HepG2 (cell line): ENCODE measurements around the gene ZNF500. TPM values are rescaled to one million over a fixed set of nuclear protein-coding genes. Genes with fewer than 3 reads are reported as not detected.

ENCODE experiments used
- ATAC-seq: fragments of 200-7000 bp; cut with Tn5 transposase; 3 replicates; pipeline ENCODE4 v1.9.1; 2020; ENCODE audit warnings: mild to moderate bottlenecking, moderate library complexity
- BruUV-seq: library from RNA; stranded (reverse); fragments of 400-500 nt; replicated peaks from 2 replicates; lab custom pipeline; 2021; lab: Mats Ljungman, UMichigan
- CTCF ChIA-PET: fragments of 300-600 bp; formaldehyde crosslinking; extraction: SDS; loops from one replicate; lab custom pipeline; 2021; ENCODE audit warnings: low total read pairs, inconsistent platforms, low intra/inter-chr PET ratio; lab: Yijun Ruan, JAX
- POLR2A ChIA-PET: fragments of 350-600 bp; sonication (Branson Sonifier 250); formaldehyde crosslinking; loops from one replicate; lab custom pipeline; 2020; ENCODE audit warnings: antibody characterized with exemption, inconsistent platforms; lab: Yijun Ruan, JAX
- DNase-seq: peaks from one replicate; pipeline ENCODE4 v3.0.0-alpha.2; 2015; ENCODE audit warnings: low spot score
- FAIRE-seq: peaks from 3 replicates; lab custom pipeline; 2011; peaks lifted over from hg19 to GRCh38; lab: Jason Lieb, UNC
- H2AFZ ChIP-seq: one replicate; pipeline ENCODE4 v1.6.1; 2011; ENCODE audit warnings: low read length, inconsistent platforms
- H3K27ac ChIP-seq: fragments of 300-600 bp; 3 replicates; pipeline ENCODE4 v1.8.0; 2011; ENCODE audit warnings: mixed run types, mild to moderate bottlenecking, mixed read lengths, low read length, inconsistent platforms; ENCODE audit not compliant: insufficient read depth; ENCODE audit errors: extremely low read length
- H3K27me3 ChIP-seq, 2 experiments: fragments of 200-600 bp in 1 of 2; 2 replicates in 1 of 2; 3 replicates in 1 of 2; pipeline versions ENCODE4 v1.6.0 to v1.8.0; 2011; ENCODE audit warnings: low read length in 2 of 2, mild to moderate bottlenecking in 2 of 2, moderate library complexity in 2 of 2, inconsistent platforms in 1 of 2; ENCODE audit not compliant: insufficient read depth in 2 of 2, control insufficient read depth in 1 of 2
- H3K36me3 ChIP-seq, 2 experiments: fragments of 200-600 bp in 1 of 2; replicated peaks in 1 of 2; 2 replicates in 1 of 2; 3 replicates in 1 of 2; pipeline versions ENCODE4 v1.5.1 to v1.8.0; 2011; ENCODE audit warnings: low read length in 2 of 2, inconsistent platforms in 1 of 2; ENCODE audit not compliant: insufficient read depth in 2 of 2, control insufficient read depth in 1 of 2
- H3K4me1 ChIP-seq: 2 replicates; pipeline ENCODE4 v1.5.1; 2012; ENCODE audit warnings: low read length, inconsistent platforms; ENCODE audit not compliant: insufficient read depth
- H3K4me2 ChIP-seq: 2 replicates; pipeline ENCODE4 v1.6.0; 2011; ENCODE audit warnings: low read depth, low read length, inconsistent platforms
- H3K4me3 ChIP-seq, 3 experiments: fragments of 200-600 bp in 1 of 3; sonication (generic), shearing (Covaris generic) in 1 of 3; replicated peaks in 1 of 3; 2 replicates each; pipeline ENCODE4 v1.5.1; 2011 to 2016; ENCODE audit warnings: low read length in 3 of 3, inconsistent platforms in 2 of 3, low read depth in 2 of 3, mild to moderate bottlenecking in 2 of 3, control low read depth in 1 of 3, mixed read lengths in 1 of 3; ENCODE audit not compliant: insufficient read depth in 1 of 3
- H3K79me2 ChIP-seq: one replicate; pipeline ENCODE4 v1.6.1; 2011; ENCODE audit warnings: low read length, inconsistent platforms; ENCODE audit not compliant: insufficient read depth
- H3K9ac ChIP-seq: 2 replicates; pipeline ENCODE4 v1.6.0; 2011; ENCODE audit warnings: mild to moderate bottlenecking, low read depth, low read length, inconsistent platforms; ENCODE audit not compliant: insufficient read depth
- H3K9me3 ChIP-seq: 2 replicates; pipeline ENCODE4 v1.5.1; 2012; ENCODE audit warnings: mild to moderate bottlenecking, low read length
- H4K20me1 ChIP-seq: 2 replicates; pipeline ENCODE4 v1.6.0; 2011; ENCODE audit warnings: inconsistent platforms, mild to moderate bottlenecking, low read length, moderate library complexity; ENCODE audit not compliant: insufficient read depth
- ELF4 ChIP-seq: sonication (generic); formaldehyde crosslinking; IDR thresholded peaks from 2 replicates; pipeline ENCODE4 v1.5.0; 2020; ENCODE audit warnings: missing genetic modification reagents, mild to moderate bottlenecking, moderate library complexity, borderline replicate concordance
- PHF20 ChIP-seq: sonication (generic); formaldehyde crosslinking; IDR thresholded peaks from 2 replicates; pipeline ENCODE4 v1.5.0; 2020; ENCODE audit warnings: mild to moderate bottlenecking, missing genetic modification reagents
- POLR2AphosphoS5 ChIP-seq: IDR thresholded peaks from 2 replicates; pipeline ENCODE4 v1.6.1; 2012; ENCODE audit warnings: low read depth, low read length
- PRDM10 ChIP-seq: sonication (generic); formaldehyde crosslinking; IDR thresholded peaks from 2 replicates; pipeline ENCODE4 v1.4.0; 2020; ENCODE audit warnings: low read depth, missing genetic modification reagents
- SMAD3 ChIP-seq: sonication (generic); formaldehyde crosslinking; IDR thresholded peaks from 2 replicates; pipeline ENCODE4 v1.4.0; 2020; ENCODE audit warnings: missing genetic modification reagents
- ZNF367 ChIP-seq: sonication (generic); formaldehyde crosslinking; IDR thresholded peaks from 2 replicates; pipeline ENCODE4 v1.4.0; 2020; ENCODE audit warnings: missing genetic modification reagents, borderline replicate concordance
- ZNF383 ChIP-seq: sonication (generic); formaldehyde crosslinking; IDR thresholded peaks from 2 replicates; pipeline ENCODE4 v1.4.0; 2020; ENCODE audit warnings: missing genetic modification reagents, mild to moderate bottlenecking, borderline replicate concordance
- ZNF816 ChIP-seq: sonication (generic); formaldehyde crosslinking; IDR thresholded peaks from 2 replicates; pipeline ENCODE4 v1.8.0; 2022; ENCODE audit warnings: missing genetic modification reagents, mild to moderate bottlenecking, borderline replicate concordance
- ZSCAN30 ChIP-seq: sonication (generic); formaldehyde crosslinking; IDR thresholded peaks from 2 replicates; pipeline ENCODE4 v1.5.0; 2020; ENCODE audit warnings: mild to moderate bottlenecking, missing genetic modification reagents
- WGBS: methylation state at CpG from one replicate; pipeline ENCODE4 v1.1.6; 2017; ENCODE audit warnings: low lambda C conversion rate; 5-methylcytosine and 5-hydroxymethylcytosine counted together
- in situ Hi-C: cut with HindIII; loops from 2 replicates; pipeline ENCODE4 v1.10.0; 2017; ENCODE audit warnings: low pct_unique_long_range_greater_than_20kb; ENCODE audit not compliant: extremely low pct_ligation_motif_present
- intact Hi-C: fragments of 100-400 bp; cut with micrococcal nuclease; formaldehyde crosslinking; loops from one replicate; pipeline ENCODE4 v1.10.0; 2022; ENCODE audit not compliant: unreplicated experiment
- polyA plus RNA-seq, 8 experiments: library from polyadenylated mRNA; depleted of rRNA in 3 of 8; stranded (reverse) in 7 of 8; unstranded in 1 of 8; fragments of >200 nt; fragmentation: Illumina TruSeq in 4 of 8; extraction: Trizol in 4 of 8; gene quantifications; 2 replicates each; pipeline versions ENCODE4 v1.2.1 to v1.2.3, GENCODE V29; 2011 to 2016; ENCODE audit warnings: low read depth in 4 of 8, missing spikeins in 1 of 8, mixed read lengths in 1 of 8; ENCODE audit not compliant: insufficient read depth in 1 of 8
- total RNA-seq, 5 experiments: library from RNA; depleted of rRNA; stranded (reverse); fragments of >200 nt; fragmentation: Illumina TruSeq; extraction: Trizol; gene quantifications; 2 replicates each; pipeline ENCODE4 v1.2.3, GENCODE V29; 2016; ENCODE audit warnings: low read depth in 1 of 5

The ZNF500 gene
- total and polyA plus RNA-seq, 2 of the 13 experiments (the other 11 are each of a cell fraction or from before 2014, with no cell fraction given), result 6.1 to 12.2 TPM

DNA sequence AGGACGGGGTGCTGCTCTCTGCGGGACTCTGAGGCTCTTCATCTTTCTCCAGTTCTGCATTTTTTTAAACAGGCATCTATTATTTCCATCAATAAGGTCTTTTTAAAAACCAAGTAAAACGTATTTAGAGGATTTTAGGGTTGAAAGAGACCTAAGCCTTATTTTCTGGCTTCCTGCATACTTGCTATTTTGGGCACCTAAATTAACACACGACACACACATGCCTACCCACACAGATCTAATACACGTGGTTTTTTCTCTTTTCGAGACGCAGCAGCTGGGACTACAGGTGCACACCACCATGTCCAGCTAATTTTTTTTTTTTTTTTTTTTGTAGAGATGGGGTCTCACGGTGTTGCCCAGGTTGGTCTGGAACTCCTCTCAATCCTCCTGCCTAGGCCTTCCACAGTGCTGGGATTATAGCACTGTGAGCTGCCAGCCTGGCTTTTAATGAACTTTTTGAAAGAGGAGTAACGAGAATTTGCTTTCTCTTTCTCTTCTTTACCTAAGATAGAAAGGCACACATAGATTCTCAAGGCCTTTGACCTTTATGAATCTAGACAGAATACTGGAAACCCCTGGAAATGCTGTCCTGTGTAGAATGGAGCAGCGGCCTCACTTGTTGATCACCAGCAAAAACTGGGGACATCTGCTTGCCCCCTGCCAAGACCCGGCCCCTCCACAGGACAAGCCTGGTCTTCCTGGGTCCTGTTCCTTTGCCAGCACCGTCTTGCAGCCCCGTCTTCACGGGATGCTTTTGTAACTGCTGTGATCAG, 18.9 kb downstream of the ZNF500 start:
- 82% methylated on average over 14 of the region's 14 CpGs for WGBS
- CTCF ChIA-PET, result no interaction called here

GRCh38 chr16:4746991-4747574, 19.9 kb downstream of the ZNF500 start:
- FAIRE-seq (no peak), DNase-seq (no peak), ATAC-seq (peak; percentile 5; the same call in 2 of the 3 replicates)
- Histone ChIP-seq H3K27me3 (no peaks in the 10 kb centered on the region), H3K9ac (no peak overlapping the region), H3K4me2 (no peak overlapping the region), H3K4me1 (peaks cover 14% of the 10 kb centered on the region), H3K4me3 (no peak overlapping the region), H3K79me2 (no peaks in the 10 kb centered on the region), H4K20me1 (no peaks in the 10 kb centered on the region), H3K27ac (no peak overlapping the region), H3K36me3 (peaks cover 10 to 13% of the 10 kb centered on the region in 2 experiments; a peak in 4 of 5 replicates), H3K9me3 (no peaks in the 10 kb centered on the region), H2AFZ (no peak overlapping the region)
- CTCF ChIA-PET, result no interaction called here
- POLR2A ChIA-PET, result interaction anchor here (1.0 kb wide), 1 partner anchor 22 kb away, joined by 4 read pairs; no protein-coding TSS in a partner anchor
- in situ Hi-C loops, result no loop called here
- BruUV-seq, result no TSS peak
- intact Hi-C loops, result no loop called here
- 87% methylated on average over 6 of the region's 15 CpGs for WGBS
- TF ChIP-seq PRDM10 (CRISPR knock-in tag) (no peak), SMAD3 (CRISPR knock-in tag) (no peak), ZNF816 (CRISPR knock-in tag) (no peak), ZNF383 (CRISPR knock-in tag) (no peak), ELF4 (CRISPR knock-in tag) (no peak), ZNF367 (CRISPR knock-in tag) (no peak)

More for the DNA sequence above, 18.9 kb downstream of the ZNF500 start:
- Histone ChIP-seq H3K79me2 (no peaks in the 10 kb centered on the region), H3K9ac (no peak overlapping the region), H3K36me3 (peaks cover 15 to 23% of the 10 kb centered on the region in 2 experiments; a peak in 4 of 5 replicates), H3K4me3 (no peak overlapping the region), H4K20me1 (no peaks in the 10 kb centered on the region), H3K4me1 (peaks cover 8% of the 10 kb centered on the region), H3K27me3 (no peaks in the 10 kb centered on the region), H3K9me3 (no peaks in the 10 kb centered on the region), H3K27ac (no peak overlapping the region), H3K4me2 (no peak overlapping the region), H2AFZ (no peak overlapping the region)
- FAIRE-seq, result no peak
- POLR2A ChIA-PET, result interaction anchor here (1.0 kb wide), 1 partner anchor 21 kb away, joined by 4 read pairs; no protein-coding TSS in a partner anchor
- TSS peak; percentile 19 for BruUV-seq
- TF ChIP-seq ZSCAN30, result no peak
- TF ChIP-seq PHF20 (CRISPR knock-in tag), result no peak
- TF ChIP-seq POLR2AphosphoS5, result 0 out of 2 replicates have a peak, but pooled peaks have one; percentile 5
- in situ Hi-C loops, result no loop called here
- ATAC-seq, result no peak
- intact Hi-C loops, result no loop called here
- no peak for DNase-seq
